ENCODE results near the gene ATP9B.

DNA sequence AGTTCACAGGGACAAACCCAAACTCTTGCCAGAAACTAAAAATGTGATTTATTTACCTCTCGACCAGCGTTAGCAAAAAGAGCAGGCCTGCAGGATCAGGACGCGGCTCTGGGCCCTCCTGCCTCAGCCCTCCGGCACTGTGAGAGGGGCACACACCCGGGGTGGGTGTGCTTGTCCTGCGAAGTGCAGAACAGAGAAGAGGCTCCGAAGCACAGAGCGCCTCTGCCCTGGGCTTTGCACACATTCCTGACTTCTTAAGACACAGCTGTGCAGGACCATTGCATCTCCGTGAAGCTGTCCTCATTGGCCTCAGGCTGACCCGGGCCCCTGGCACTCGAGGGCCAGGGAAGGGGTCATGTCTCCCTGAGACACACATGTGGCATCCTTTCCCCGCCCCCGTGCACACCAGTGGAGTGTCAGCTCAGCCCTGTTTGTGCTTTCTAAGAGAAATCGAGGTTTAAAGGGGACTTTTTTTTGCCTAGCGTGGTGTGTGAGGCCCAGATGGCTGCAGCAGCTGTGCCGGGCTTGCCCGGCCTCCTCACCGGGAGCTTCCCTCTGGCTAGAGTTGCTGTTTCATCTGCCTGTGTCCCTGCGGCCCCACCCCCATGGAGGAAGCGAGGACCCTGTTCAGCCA is 316.6 kb downstream of the ATP9B start:
- TF ChIP-seq, protein P1, sequence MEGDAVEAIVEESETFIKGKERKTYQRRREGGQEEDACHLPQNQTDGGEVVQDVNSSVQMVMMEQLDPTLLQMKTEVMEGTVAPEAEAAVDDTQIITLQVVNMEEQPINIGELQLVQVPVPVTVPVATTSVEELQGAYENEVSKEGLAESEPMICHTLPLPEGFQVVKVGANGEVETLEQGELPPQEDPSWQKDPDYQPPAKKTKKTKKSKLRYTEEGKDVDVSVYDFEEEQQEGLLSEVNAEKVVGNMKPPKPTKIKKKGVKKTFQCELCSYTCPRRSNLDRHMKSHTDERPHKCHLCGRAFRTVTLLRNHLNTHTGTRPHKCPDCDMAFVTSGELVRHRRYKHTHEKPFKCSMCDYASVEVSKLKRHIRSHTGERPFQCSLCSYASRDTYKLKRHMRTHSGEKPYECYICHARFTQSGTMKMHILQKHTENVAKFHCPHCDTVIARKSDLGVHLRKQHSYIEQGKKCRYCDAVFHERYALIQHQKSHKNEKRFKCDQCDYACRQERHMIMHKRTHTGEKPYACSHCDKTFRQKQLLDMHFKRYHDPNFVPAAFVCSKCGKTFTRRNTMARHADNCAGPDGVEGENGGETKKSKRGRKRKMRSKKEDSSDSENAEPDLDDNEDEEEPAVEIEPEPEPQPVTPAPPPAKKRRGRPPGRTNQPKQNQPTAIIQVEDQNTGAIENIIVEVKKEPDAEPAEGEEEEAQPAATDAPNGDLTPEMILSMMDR (IDR thresholded peaks at IDR 0.05; ENCODE audit: low read depth, low read length, missing input control) = no peak
- TF ChIP-seq JUND (IDR thresholded peaks at IDR 0.05) = no peak
- TF ChIP-seq, protein P2, sequence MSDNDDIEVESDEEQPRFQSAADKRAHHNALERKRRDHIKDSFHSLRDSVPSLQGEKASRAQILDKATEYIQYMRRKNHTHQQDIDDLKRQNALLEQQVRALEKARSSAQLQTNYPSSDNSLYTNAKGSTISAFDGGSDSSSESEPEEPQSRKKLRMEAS (IDR thresholded peaks at IDR 0.05) = no peak

Data from liver (tissue), 3 donors.